Ishikawa (cell line): ENCODE measurements around the gene PBX4.

Experiments used
- EP300 ChIP-seq: IDR thresholded peaks from 2 replicates; pipeline ENCODE4 v1.6.1; 2012; ENCODE audit warnings: borderline replicate concordance
- FOXM1 ChIP-seq: IDR thresholded peaks from 2 replicates; pipeline ENCODE4 v1.6.1; 2012; ENCODE audit warnings: low read depth, borderline replicate concordance
- NFIC ChIP-seq: IDR thresholded peaks from 2 replicates; pipeline ENCODE4 v1.6.1; 2012
- RAD21 ChIP-seq: IDR thresholded peaks from 2 replicates; pipeline ENCODE4 v1.6.1; 2012; ENCODE audit warnings: low read depth
- YY1 ChIP-seq: IDR thresholded peaks from 2 replicates; pipeline ENCODE4 v1.6.1; 2012; ENCODE audit warnings: low read depth
- TF ChIP-seq, protein P1 (sequence below): IDR thresholded peaks from 2 replicates; pipeline ENCODE4 v1.6.1; 2012

DNA sequence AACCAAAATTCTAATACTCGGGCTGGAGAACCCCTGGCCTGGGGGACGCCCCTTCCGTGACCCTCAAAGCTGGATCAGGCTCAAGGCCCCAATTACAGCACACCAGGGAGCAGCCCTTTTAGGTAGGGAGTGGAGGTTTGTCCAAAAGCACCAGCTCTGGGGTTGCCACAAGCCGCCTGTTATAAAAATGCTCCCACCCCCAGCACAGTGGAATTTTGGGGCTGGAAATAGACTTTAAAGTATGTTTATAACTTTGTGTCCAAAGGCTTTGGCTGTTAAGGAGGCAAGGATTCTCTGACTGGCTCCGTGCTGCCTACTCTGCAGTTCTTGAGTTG, 25.5 kb upstream of the PBX4 start:
- TF ChIP-seq YY1 (no peak), RAD21 (no peak), FOXM1 (no peak), NFIC (no peak), EP300 (no peak)
- TF ChIP-seq, protein P1, sequence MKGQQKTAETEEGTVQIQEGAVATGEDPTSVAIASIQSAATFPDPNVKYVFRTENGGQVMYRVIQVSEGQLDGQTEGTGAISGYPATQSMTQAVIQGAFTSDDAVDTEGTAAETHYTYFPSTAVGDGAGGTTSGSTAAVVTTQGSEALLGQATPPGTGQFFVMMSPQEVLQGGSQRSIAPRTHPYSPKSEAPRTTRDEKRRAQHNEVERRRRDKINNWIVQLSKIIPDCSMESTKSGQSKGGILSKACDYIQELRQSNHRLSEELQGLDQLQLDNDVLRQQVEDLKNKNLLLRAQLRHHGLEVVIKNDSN = no peak
